ENCODE results near the gene GPC6.

DNA sequence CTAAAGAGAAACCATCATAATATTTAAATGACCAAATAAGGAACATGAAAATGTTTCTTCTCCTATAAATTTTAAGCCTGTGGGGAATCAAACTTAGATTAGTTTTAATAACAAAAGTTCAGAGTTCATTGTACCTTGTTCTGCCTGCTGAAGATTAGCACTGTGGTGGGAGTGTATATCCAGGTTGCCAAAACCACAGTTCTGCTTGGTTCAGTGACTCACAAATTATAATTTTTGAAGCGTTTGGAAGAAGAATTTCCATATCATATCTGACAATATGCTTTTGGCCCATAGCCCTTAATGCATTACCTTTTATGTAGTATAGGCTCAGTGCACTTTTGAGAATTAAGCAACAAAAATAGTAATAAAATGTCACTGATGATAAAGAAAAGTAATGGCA lies 545.2 kb downstream of the GPC6 start:
- no peak for TF ChIP-seq EZH2 (IDR thresholded peaks at IDR 0.05; ENCODE audit: low read depth)
- TF ChIP-seq, protein P1, sequence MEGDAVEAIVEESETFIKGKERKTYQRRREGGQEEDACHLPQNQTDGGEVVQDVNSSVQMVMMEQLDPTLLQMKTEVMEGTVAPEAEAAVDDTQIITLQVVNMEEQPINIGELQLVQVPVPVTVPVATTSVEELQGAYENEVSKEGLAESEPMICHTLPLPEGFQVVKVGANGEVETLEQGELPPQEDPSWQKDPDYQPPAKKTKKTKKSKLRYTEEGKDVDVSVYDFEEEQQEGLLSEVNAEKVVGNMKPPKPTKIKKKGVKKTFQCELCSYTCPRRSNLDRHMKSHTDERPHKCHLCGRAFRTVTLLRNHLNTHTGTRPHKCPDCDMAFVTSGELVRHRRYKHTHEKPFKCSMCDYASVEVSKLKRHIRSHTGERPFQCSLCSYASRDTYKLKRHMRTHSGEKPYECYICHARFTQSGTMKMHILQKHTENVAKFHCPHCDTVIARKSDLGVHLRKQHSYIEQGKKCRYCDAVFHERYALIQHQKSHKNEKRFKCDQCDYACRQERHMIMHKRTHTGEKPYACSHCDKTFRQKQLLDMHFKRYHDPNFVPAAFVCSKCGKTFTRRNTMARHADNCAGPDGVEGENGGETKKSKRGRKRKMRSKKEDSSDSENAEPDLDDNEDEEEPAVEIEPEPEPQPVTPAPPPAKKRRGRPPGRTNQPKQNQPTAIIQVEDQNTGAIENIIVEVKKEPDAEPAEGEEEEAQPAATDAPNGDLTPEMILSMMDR (conservative IDR thresholded peaks at IDR 0.05) = no peak
